Measurements from ENCODE around the gene AHDC1. TPM values are rescaled to one million over a fixed set of nuclear protein-coding genes. Genes with fewer than 3 reads are reported as not detected.

Gene AHDC1
- total and polyA plus RNA-seq, 9 of the 15 experiments (the other 6 are each of a cell fraction or from before 2014, with no cell fraction given), result 0.21 to 36.4 (median 4.7) TPM

DNA sequence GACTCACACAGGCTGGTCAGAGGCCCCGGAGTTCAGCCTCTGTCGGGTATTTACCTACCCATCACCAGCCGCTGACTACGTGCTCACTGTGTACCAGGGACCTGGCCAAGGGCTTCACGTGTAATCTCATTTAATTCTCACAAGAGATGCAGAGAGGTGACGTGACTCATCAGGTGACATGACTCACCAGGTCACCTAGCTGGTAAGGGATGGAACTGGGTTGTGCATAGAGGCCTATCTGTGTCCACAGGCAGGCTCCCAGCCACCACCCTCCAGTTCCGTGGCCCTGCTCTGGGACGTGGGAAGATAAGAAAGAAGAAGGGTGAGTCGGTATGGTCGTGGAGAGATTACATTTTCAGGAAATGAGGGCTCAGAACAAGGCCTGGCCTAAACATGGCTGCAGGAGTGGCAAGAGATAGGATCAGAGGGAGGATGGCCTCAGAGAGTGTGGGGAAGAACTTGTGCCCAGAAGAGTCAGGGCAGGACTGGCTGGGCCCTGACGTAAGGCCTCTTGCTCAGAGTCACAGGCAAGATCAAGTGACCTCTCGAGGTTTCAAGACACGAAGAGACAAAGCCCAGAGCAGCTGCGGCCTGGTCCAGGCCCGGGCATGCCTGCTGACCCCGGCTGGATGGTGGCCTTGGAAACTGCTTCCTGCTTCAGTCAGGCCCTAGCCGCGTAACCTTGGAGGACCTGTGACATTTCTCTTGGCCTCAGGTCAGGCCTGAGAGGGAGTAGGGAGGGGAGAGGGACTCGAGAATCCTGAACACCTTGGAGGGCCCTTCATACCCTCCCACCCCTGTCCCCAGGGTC is 61.3 kb downstream of the AHDC1 start (continued):
- TF ChIP-seq, protein P1, sequence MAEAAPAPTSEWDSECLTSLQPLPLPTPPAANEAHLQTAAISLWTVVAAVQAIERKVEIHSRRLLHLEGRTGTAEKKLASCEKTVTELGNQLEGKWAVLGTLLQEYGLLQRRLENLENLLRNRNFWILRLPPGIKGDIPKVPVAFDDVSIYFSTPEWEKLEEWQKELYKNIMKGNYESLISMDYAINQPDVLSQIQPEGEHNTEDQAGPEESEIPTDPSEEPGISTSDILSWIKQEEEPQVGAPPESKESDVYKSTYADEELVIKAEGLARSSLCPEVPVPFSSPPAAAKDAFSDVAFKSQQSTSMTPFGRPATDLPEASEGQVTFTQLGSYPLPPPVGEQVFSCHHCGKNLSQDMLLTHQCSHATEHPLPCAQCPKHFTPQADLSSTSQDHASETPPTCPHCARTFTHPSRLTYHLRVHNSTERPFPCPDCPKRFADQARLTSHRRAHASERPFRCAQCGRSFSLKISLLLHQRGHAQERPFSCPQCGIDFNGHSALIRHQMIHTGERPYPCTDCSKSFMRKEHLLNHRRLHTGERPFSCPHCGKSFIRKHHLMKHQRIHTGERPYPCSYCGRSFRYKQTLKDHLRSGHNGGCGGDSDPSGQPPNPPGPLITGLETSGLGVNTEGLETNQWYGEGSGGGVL (CRISPR knock-in tag; IDR thresholded peaks at IDR 0.05), result 0 out of 2 replicates have a peak, but pooled peaks have one; percentile 65
- peak; percentile 78 for TF ChIP-seq RAD51 (IDR thresholded peaks at IDR 0.05; ENCODE audit: borderline replicate concordance, low read depth)
- peak; percentile 99 for TF ChIP-seq POLR2AphosphoS5 (IDR thresholded peaks at IDR 0.05; ENCODE audit: control insufficient read depth, insufficient read depth, low read depth, low read length)
- peak; percentile 97 for TF ChIP-seq PHB2 (IDR thresholded peaks at IDR 0.05; ENCODE audit: low read depth)
- TF ChIP-seq TARDBP (IDR thresholded peaks at IDR 0.05), result peak; percentile 97
- TF ChIP-seq ATF1 (CRISPR knock-in tag; IDR thresholded peaks at IDR 0.05), result no peak
- TF ChIP-seq ATF1 (tag; IDR thresholded peaks at IDR 0.05), result peak; percentile 95
- TF ChIP-seq TGIF2 (CRISPR knock-in tag; IDR thresholded peaks at IDR 0.05), result no peak
- TF ChIP-seq DPF2 (IDR thresholded peaks at IDR 0.05), result peak; percentile 100
- TF ChIP-seq KDM4B (IDR thresholded peaks at IDR 0.05; ENCODE audit: borderline replicate concordance in 2 of 2, low read depth in 1 of 2), result no peak
- TF ChIP-seq WHSC1 (IDR thresholded peaks at IDR 0.05; ENCODE audit: low read length), result no peak
- TF ChIP-seq CHD2 (IDR thresholded peaks at IDR 0.05; ENCODE audit: low read depth, low read length), result peak; percentile 54; the same call in 1 of the 2 replicates
- TF ChIP-seq ARHGAP35 (IDR thresholded peaks at IDR 0.05; ENCODE audit: partially characterized antibody), result no peak
- peak; percentile 98 for TF ChIP-seq HMBOX1 (IDR thresholded peaks at IDR 0.05)
- no peak for TF ChIP-seq HNRNPK (IDR thresholded peaks at IDR 0.05; ENCODE audit: low read depth, low read length, poor library complexity, severe bottlenecking)
- TF ChIP-seq, protein P2, sequence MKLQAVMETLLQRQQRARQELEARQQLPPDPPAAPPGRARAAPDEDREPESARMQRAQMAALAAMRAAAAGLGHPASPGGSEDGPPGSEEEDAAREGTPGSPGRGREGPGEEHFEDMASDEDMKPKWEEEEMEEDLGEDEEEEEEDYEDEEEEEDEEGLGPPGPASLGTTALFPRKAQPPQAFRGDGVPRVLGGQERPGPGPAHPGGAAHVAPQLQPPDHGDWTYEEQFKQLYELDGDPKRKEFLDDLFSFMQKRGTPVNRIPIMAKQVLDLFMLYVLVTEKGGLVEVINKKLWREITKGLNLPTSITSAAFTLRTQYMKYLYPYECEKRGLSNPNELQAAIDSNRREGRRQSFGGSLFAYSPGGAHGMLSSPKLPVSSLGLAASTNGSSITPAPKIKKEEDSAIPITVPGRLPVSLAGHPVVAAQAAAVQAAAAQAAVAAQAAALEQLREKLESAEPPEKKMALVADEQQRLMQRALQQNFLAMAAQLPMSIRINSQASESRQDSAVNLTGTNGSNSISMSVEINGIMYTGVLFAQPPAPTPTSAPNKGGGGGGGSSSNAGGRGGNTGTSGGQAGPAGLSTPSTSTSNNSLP (IDR thresholded peaks at IDR 0.05; ENCODE audit: borderline replicate concordance, low read depth, low read length), result peak; percentile 78; the same call in 1 of the 2 replicates
- no peak for TF ChIP-seq ZNF23 (CRISPR knock-in tag; IDR thresholded peaks at IDR 0.05)
- TF ChIP-seq, protein P3, sequence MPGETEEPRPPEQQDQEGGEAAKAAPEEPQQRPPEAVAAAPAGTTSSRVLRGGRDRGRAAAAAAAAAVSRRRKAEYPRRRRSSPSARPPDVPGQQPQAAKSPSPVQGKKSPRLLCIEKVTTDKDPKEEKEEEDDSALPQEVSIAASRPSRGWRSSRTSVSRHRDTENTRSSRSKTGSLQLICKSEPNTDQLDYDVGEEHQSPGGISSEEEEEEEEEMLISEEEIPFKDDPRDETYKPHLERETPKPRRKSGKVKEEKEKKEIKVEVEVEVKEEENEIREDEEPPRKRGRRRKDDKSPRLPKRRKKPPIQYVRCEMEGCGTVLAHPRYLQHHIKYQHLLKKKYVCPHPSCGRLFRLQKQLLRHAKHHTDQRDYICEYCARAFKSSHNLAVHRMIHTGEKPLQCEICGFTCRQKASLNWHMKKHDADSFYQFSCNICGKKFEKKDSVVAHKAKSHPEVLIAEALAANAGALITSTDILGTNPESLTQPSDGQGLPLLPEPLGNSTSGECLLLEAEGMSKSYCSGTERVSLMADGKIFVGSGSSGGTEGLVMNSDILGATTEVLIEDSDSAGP (CRISPR knock-in tag; IDR thresholded peaks at IDR 0.05), result no peak
- TF ChIP-seq TCF3 (CRISPR knock-in tag; IDR thresholded peaks at IDR 0.05), result peak; percentile 100
- TF ChIP-seq, protein P4, sequence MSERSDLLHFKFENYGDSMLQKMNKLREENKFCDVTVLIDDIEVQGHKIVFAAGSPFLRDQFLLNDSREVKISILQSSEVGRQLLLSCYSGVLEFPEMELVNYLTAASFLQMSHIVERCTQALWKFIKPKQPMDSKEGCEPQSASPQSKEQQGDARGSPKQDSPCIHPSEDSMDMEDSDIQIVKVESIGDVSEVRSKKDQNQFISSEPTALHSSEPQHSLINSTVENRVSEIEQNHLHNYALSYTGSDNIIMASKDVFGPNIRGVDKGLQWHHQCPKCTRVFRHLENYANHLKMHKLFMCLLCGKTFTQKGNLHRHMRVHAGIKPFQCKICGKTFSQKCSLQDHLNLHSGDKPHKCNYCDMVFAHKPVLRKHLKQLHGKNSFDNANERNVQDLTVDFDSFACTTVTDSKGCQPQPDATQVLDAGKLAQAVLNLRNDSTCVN (CRISPR knock-in tag; IDR thresholded peaks at IDR 0.05), result peak; percentile 97; the same call in 1 of the 2 replicates
- peak; percentile 88 for TF ChIP-seq NCOA4 (IDR thresholded peaks at IDR 0.05; ENCODE audit: partially characterized antibody)
- TF ChIP-seq RBM15 (IDR thresholded peaks at IDR 0.05; ENCODE audit: insufficient read depth, low read length), result no peak

All from K562 (cell line).